H4 (cell line): Measurements from ENCODE around the gene MPRIP. TPM values are rescaled to one million over a fixed set of nuclear protein-coding genes. Genes with fewer than 3 reads are reported as not detected.
"Not testable (repeated sequence)": the region's sequence is repeated elsewhere in the genome, so short reads cannot be mapped to it uniquely, and the experiment has no call there.

Experiments
- DNase-seq: peaks from one replicate; pipeline ENCODE4 v3.0.0-alpha.2; 2015; ENCODE audit warnings: low spot score
- total RNA-seq: library from RNA; depleted of rRNA; stranded (reverse); fragments of >200 nt; shearing (Covaris generic); gene quantifications from 2 replicates; pipeline ENCODE4 v1.2.3, GENCODE V29; 2014

MPRIP gene
- total RNA-seq, 1 experiment from 2014 or later = 99.5 TPM

DNA sequence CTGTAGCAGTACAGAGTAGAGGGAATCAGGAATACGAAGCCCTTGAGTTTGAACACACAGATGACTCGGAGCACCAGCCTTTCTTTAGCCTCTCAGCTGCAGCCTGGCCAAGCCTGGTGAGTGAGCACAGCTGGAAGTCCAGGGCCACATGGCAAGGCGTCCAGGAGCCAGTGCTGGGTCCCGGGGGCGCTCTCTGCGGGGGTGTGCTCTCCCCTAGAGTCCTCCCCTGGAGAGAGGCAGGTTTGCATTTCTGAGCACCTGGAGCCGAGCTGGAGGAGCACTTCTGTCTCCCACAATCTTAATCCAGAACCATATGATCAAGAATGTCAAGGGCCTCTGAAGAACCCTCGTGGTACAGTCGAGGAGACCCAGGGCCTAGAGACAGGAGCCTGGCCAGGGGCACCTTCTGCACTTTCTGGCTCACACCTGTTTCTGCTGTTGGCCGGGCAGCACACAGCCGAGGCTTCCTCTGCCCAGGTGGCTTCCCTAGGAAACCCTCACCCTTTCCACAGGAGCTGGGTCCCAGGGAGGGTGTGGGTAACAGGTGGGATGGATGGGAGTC lies 85.6 kb downstream of the MPRIP start:
- DNase-seq = no peak

DNA sequence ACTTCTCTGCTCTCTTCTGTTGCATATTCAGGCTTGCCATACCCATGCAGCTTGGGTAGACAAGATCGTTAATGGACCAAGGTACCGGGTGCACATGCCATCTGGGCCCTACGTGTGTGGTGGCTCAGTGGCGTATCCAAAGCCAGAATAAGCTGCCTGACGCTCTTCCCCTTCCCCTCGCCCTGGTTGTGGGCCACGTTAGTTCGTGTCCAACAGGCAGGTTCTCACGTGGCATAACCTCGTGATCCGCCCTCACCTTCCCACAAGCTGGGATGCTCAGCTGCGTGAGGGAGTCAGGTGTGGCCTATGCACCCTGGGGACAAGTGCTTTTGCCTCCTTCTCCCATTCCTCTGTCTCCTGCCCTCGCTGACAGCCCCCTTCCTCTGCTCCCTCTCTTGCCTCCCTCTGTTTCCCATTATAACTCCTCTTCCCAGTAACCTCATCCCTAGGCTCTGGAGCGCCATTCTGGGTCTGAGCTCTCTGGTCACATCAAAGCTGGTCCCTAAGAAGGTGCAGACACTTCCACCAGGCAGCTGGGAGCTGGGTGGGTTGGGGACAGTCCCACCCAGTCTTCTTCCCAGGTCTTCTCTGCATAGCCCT lies 86.3 kb downstream of the MPRIP start:
- DNase-seq = no peak

DNA sequence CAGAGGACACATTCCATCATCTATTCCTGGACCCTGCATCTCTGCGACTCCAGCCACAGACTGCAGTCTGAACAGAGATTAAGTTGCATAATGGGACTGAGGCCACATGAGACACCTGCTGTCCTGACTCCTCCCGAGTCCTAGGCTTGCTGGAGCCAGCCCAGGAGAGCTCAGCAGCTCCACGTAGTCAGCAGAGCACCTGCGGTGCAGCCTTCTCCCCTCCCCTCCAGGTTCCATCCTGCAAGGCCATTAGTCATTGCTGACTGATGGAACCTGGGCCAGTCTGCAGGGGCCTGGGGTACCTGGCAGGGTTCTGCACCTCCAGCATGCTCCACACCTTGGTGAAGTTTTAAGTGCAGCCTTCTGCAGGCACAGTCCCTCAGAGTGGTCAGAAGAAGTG lies 87.2 kb downstream of the MPRIP start:
- DNase-seq = no peak

DNA sequence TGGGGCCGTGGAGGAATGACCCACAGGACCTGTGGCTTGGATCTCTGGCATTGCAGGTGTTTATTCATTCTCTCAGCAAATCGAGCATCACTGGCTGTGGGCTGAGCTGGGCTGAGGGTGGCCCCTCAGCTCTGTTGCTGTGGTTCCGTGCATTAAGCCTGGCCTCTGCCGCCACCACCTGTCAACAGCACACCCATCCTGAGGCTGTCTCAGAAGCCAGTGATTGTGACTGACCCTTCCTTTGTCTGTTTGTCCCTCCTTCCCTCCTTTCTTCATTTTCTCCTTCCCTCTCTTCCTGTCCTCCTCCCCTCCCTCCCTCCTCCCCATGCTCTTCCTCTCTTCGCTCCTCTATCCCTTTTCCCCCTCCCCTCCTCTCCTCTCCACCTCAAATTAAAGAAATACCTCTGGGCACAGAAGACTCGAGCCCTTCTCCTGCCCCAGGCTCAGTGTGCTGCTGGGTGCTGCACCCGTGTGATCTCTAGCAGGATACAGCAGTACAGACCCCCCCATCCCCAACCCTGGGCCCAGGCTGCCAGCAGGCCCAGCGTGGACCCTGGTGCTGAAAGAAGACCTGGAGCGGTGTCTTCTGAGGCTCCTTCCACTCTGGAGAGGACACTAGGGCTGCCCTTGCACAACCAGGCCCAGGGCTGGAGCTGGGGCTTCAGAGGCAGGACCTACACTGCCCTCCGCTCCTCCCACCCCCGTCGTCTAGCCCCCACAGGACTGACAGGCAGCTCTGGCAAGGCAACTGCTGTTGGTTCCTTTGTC lies 88.0 kb downstream of the MPRIP start:
- DNase-seq = no peak

DNA sequence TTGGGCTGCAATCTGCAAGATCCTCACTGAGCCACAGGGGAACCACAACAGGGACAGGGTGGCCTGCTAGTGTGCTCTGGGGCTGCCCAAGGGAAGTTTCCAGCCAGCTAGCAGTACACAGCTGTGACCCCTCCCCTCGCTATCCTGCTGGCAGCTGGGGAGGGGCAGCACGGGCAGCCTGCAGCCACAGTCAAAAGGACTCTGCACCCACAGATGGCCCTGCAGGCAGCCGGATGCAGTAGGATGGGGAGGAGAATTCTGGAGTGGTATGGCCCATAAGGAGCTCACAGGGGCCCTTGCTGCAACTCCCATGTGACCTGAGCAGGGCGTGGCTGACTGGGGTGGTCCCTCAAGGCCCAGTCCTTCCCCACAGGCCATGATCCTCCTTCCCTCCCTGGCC lies 89.6 kb downstream of the MPRIP start:
- DNase-seq = no peak

DNA sequence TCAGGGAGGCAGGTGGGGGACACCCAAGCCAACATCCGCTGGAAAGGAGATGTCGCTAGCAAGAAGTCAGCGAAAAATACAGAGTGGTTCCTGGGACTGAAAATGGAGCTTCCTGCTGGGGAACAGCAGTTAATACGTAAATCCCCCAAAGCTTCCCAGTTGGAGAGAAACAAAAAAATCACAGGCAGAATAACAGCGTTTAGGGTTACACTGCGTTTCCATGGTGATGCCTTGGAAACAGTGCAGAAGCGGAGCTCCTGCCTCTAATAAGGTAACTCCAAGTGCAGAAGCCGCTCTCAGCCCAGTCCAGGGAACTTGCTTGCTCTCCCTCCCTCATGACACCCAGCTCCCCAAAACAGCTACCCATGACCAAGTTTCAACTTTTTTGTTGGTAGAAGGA lies 90.5 kb downstream of the MPRIP start:
- DNase-seq = no peak

DNA sequence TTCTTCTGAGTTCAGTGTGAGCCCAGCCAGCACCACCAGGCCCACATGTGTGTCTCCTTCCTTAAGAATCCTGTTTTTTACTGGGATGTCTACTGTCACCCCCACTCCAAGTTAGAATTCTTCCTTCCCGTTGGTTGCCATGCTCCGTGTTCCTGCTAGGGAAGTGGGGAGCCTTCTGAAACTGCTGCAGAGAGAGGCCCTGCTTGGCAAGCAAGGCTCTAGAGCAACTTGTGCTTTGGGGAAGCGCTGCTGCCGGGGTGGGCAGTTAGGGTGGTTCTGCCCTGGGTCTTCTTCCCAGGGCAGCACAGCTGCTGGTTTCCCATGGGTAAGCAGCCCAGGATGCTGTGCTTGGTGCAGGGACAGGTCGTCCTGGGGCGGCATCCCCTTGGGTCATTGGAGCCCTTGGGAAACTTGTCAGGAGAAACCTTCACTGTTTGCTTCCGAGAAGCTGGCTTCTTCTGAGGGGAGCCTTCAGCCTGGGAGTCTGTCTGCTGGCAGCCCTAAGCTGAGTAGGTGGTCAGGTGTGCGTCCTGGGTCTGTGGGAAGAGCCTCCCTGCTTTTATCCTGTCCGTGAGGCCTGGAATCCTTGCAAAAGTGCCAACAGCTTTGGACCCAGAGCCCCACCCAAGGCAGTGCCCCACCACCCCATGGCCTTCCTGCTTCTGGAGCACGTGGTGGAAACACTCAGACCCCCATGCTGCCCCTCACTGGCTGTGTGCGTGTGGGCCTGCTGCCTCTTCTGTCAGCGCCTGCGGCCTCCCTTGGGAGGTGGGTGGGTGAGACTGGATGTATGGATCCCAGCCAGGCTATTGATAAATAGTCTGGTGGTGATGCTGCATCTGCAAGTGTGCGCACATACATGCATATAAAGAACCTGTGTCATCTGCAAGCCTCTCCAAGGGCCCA lies 92.0 kb downstream of the MPRIP start:
- no peak for DNase-seq

DNA sequence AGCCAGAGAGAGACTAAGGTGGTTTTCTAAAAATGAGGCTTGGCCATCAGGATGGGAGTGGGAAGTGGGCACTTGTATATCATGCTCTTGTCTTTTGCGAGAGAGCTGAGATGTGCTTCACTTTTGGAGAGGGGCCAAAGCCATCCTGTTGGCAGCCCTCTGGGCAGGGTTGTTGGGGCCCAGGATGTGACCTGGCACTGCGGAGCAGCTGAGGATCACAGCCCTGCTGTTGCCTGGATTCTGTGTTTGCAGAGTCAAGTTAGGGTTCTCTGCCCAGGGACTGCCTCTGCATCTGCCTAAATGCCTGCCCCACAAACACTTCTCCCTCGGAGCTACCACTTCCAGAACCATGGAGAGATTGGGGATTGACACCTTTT lies 92.7 kb downstream of the MPRIP start:
- no peak for DNase-seq

DNA sequence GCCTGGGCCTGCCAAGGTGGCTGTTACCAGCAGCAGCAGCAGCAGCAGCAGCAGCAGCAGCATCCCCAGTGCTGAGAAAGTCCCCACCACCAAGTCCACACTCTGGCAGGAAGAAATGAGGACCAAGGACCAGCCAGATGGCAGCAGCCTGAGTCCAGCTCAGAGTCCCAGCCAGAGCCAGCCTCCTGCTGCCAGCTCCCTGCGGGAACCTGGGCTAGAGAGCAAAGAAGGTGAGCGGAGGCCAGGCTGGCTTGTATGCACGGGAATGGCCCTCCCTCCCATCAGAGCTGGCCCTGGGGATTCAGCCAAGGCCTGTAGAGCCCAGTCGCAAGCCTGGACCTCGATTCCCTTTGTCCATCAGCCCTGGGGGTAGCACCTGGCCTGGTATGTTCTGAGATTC lies 94.0 kb downstream of the MPRIP start:
- not testable (repeated sequence) for DNase-seq

DNA sequence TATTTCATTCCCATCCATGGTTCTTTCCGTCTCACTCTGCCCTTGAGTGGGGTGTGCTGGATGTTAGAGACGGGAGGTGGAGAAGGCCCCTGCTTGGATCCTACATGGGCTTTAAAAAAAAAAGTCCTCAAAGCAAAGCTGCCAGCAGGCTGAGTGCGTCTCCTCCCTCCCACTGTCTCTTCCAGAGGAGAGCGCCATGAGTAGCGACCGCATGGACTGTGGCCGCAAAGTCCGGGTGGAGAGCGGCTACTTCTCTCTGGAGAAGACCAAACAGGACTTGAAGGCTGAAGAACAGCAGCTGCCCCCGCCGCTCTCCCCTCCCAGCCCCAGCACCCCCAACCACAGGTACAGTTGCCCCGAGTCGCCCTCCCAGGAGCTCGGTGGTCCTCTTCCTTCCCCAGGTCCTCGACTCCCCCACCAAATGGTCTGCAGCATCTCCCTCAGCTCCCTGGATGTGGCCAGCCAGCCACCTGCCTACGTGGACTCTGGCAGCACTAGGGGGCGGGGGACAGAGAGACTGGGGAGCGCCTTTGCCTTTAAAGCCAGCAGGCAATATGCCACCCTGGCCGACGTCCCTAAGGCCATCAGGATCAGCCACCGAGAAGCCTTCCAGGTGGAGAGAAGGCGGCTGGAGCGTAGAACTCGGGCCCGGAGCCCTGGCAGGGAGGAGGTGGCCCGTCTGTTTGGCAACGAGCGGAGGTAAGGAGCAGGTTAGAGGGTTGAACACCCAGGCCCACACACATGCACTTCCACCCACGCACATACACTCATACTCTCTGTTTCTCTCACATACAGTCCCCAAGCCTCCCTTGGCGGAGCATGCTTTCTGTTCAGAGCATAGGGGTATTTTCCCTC lies 95.7 kb downstream of the MPRIP start:
- DNase-seq = no peak

DNA sequence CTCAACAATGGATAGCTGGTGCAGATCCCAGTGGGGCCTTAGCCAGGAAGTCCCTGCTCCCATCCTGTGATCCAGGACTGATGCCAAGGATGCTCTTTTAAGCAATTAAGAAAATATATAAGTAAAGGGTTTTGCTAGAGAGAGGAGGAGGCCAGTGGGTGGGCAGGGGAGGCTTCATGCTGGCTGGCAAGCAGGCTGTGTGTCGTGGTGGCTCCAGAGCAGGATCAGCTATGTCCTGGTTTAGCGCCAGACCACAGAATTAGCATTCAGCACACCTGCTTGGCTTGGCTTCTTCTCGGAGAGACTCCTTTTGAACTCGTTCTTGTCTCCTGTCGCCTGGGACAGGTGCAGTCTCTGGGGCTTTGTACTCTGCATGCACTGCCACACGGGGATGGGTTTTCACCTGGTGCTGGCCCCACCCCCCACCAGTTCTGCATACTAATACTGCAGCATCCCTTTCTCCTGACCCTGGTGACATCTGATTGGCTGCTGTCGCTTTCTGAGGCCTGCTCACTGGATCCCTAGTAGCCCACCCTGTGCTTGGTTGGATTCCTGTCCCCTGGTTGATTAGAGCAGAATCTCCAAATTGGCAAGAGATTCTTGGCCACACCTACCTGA lies 97.8 kb downstream of the MPRIP start:
- DNase-seq = no peak

DNA sequence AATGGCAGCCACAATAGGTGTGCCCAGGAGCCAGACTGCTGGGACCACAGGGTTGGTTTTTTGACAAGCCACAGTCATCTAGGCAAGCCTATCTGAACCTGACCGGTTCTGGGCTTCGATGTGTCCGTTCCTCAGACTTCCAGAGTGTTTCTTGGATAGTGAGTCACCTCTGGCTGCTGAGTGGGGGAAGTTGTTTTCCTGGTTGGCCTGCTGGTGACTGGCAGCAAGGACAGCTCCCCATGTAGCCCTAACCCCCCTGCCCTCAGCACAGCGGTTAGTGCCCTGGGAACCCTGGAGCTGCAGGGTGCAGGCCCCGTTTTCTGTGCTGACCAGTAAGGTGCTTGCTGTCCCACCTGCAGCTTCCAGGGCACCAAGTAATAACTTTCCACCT lies 98.3 kb downstream of the MPRIP start:
- DNase-seq = no peak

DNA sequence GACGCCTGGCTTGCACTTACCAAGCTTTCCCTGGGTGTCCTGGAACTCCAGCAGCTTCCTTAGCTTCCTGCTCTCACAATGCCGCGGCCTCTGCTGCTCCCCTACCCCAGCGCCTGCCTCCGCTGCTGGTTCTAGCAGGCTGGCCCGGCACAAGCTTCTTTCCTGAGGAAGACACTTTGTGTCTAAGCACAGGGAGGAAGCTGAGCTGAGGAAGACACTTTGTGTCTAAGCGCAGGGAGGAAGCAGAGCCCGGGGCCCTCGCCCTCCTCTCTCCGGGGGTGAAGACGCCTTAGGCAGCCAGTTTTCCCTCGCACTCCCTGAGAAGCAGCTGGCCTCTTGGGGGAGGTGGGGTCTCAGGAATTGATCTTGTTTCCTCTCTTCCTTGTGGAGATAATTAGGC lies 99.0 kb downstream of the MPRIP start:
- DNase-seq = no peak

DNA sequence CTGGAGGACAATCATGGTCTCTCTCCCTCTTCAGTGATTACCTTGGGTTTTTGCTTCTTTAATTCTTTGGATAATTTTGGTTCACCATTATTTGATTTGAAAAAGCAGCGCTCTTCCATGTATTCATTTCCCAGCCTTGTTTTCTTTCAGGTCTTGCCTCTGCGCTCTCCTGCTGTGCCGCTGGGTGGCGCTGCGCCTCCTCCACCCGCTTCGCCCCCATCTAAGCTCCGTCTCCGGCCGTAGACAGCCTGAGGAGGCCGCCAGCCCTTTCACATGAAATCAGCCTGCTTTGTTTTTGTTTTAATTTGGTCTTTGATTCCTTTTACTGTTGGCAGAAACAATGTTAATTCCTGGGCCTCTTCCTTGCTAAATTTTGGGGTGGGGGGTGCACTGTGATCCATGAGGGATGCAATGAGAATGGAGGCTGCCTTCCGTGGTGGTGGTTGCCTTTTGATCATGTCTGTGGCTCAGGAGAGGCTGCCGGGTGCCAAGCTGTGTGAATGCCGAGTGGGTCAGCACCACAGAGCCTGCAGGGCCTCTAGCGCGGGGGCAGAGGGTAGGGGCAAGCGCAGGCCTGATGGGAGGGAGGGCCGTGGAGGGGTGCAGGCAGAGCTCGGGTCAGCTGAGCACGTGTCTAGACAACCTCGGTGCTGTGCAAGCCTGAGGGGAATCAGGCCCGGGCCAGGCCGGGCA lies 99.7 kb downstream of the MPRIP start:
- no peak for DNase-seq

DNA sequence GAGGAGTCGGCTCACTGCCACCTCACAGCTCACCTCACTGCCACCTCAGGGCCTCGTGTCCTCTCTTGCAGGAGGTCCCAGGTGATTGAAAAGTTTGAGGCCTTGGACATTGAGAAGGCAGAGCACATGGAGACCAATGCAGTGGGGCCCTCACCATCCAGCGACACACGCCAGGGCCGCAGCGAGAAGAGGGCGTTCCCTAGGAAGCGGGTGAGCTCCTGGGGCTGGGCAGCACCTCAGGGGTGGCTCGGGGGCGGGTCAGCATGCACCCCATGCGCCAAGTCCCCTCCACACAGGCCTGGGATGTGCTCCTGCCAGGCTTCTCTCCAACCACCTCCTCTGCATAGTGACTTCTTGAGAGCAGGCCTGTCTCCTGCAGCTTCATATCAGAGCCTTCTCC lies 100.3 kb downstream of the MPRIP start:
- DNase-seq = no peak

DNA sequence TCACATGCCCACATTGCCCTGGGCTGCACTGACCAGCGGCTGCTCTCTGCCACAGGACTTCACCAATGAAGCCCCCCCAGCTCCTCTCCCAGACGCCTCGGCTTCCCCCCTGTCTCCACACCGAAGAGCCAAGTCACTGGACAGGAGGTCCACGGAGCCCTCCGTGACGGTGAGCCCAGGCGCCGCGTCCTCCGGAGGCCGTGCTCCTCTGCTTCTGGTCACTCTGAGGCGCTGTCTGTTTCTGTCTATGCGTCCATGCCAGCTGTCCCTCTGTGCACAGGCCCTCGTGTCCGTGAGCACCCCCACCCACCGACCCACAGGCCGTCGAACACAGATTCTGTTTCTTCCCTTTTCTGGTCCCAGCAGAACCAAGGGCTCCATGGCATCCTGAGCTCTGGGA lies 101.2 kb downstream of the MPRIP start:
- DNase-seq = no peak

DNA sequence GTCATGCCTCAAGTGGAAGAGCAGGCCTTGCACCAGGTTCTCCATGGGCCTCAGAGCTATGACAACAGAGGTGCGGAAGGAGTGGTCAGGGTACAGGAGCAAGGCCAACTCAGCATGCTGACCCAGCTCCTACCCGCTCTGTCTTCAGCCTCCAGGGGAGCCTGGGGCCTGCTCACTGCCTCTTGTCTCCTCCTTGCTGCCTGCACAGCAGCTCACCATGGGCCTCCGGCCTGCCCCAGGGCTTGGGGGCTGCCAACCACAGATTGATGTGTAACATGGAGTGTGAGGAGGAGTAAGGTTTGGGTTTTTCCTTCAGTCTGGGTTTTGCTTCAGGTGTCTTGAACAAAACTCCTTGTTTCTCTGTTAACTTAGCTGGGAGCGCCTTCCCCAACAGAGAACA lies 101.8 kb downstream of the MPRIP start:
- DNase-seq = no peak

DNA sequence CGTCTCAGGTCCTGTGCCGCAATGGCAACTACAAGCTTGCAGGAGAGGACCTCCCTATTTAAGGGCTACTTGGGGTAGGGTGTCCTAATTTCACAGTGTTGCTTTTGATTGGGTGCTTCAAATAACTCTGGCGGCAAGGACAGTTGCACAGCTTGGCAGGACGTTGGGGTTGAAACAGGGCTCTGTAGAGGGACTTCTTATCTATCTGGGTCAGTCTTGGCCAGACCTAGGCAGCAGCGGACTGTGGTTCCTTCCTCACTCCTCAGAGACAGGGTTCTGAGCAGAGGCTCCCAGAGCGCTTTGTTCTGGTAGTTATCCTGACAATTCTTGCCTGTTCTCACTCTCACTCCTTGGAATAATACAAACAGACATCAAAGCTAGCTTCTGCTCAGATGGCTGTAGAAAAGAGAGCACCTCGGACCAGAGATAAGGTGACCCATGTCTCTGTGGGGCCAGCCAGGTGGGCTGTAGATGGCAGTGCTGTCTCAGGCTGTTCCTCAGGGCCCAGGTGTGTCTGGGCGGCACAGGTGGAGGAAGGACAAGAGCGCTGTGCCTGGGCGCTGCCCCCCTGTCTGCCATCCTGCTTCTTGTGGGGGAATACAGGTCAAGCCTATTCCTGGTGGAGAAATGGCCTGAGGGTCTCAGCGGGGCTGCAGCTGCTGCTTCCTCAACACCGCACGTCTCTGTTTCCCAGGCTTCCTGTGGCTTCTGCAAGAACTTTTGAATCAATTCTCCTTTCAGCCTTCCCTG lies 102.8 kb downstream of the MPRIP start:
- DNase-seq = no peak

DNA sequence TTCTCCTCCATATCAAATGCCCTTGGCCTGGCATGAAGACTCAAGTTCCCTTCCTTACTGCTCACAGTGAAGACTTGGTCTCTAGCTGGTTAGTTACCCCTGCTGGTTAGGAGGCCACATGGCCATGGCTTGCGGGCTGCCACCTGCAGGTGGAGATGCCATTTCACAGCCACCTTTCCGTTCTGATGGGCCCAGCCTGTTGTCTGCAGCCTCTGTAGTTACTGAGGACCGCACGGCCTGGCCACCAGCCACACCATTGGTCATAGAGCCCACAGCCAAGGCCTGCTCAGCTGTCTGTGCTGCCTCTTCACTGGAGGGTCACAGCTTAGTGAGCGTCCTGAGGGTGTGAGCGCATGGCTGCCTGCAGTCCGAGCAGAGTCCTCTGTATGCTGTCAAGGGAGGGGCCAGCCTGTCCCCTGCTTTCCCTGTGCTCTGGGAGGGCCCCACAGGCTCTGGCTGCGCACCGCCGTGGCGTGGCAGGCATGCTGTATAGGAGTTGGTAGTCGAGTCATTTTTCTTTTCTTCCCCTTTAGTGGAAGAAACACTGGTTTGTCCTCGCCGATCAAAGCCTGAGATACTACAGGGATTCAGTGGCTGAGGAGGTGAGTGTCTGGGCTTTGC lies 104.6 kb downstream of the MPRIP start:
- DNase-seq = no peak
